ENCODE measurements around the gene CDRT4.
A peak's percentile ranks its signal among the peaks of the same experiment; 100 is the strongest.
"Not testable (repeated sequence)": the region's sequence is repeated elsewhere in the genome, so short reads cannot be mapped to it uniquely, and the experiment has no call there.

CDRT4 gene

DNA sequence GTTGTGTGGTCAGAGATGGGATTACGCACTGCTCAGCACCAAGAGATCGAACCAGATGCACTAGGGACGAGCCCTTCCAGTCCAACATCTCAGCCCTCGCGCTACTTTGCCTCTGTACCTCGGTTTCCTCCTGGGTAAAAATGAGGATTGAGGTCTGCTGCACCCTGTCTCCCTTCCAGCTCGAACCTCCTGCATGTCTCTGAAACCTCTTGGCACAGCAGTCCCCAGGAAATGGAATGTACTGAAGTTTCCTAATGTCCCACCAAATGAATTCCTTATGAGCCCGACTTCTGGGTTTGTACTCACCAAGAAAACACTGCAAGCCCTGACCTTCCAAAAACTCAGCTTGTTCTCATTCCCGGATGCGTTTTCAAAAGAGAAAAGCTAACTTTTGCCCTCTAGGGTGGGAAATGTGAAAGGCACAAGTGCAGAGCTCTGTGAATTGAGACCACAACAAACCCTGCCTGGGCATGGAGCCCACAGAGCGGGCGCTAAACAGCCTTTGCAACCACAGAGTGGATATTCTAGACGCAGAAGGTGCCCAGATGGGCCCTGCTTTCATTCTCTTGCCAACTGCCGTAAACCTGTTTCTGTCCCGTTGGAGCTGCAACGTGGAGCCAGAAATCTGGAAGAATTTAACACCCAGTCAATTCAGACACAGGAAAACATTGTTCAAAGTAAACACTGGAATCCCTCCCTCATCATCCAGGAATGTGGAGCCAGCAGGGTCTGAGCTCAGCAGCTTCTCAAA is 10.3 kb downstream of the CDRT4 start:
- peak; percentile 83 for DNase-seq (ENCODE audit: low spot score)

DNA sequence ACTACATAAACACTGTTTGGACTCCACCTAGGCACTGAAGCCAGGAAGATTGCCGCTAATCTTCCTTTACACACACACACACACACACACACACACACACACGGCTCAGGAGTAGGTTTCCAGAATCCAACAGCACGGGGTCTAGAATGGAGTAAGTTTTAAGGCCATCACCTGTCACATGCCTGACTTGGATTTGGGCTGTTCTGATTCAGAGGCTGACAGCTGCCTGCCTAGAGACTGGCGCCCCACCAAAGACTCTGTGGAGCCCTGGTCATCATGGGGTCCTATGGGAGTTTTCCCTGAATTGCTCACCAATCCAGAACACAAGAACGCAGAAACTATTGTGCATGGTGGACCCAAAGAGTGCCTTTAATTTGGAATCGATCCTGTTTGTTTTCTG is 10.9 kb downstream of the CDRT4 start:
- DNase-seq (ENCODE audit: low spot score): peak; percentile 40

DNA sequence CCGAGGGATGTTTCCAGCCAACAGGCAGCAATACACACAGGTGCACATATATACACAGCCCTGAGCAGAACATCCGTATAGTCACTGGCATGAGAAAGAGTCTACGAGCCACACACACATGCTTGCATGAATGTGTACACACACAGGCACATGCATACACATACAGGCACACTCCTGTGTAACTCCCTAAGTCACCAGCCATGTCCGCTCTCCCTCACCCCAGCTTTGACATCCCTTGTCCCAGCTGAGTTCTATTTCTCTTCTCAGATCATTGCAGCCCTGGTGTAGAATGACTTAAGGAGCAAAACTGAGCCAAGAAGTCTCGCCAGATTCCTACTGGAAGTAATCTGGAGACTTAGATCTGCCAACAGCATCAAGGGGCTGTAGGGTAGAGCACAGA is 13.1 kb downstream of the CDRT4 start:
- DNase-seq (ENCODE audit: low spot score): no peak

DNA sequence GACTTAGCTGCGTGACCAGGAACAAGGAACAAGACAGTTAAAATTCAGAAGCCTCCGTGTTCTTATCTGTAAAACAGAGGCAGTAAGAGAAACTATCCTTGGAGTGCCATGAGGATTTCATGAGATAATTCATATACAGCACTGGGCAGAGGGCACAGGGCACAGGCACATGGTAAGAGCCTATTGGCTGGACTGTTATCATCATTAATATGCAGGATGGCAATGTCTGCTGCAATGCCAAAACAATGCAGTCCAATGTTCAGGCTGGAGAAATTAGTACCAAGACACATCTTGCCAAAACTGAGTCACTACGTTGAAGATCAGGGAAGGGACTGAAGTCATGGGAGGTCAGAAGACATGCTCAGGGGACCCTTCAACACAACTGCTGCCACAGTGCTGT is 13.6 kb downstream of the CDRT4 start:
- DNase-seq (ENCODE audit: low spot score): no peak

DNA sequence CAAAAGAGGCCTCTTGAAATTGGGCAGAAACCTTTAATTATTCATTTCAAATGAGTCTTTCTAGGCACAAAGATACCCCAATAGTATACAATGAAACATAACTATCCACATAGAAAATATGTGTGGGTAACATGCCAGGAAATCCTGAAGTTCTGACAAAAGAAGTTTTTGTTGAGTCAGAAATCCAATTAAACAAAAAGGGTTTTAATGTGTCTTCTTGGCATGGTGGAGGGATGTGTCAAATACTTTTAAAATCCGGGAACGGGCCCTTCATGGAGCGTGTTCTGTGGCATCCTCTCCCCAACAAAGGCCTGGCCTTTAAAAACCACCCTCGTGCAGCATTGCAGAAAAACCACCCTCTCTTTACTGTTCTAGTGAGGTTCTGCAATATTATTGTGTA is 14.2 kb downstream of the CDRT4 start:
- peak; percentile 32 for DNase-seq (ENCODE audit: low spot score)

DNA sequence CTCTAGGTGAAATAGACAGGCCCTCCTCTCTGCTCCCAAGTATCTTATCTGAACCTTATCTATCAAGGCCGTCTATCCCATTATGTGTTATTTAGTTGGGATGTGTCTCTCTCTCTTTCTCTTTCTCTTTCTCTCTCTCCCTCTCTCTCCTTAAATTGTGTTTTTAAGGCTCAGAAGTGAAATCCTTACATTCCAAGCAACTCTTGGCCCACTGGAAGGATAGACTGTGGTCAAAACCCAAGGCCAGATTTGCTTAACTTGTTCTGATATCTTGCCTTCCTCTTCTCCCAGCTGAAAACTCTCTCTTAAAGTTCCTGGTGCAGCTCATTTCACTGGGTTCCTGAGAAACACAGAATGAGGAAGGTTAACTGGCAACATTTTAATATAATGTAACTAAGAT is 14.7 kb downstream of the CDRT4 start:
- DNase-seq (ENCODE audit: low spot score): no peak

DNA sequence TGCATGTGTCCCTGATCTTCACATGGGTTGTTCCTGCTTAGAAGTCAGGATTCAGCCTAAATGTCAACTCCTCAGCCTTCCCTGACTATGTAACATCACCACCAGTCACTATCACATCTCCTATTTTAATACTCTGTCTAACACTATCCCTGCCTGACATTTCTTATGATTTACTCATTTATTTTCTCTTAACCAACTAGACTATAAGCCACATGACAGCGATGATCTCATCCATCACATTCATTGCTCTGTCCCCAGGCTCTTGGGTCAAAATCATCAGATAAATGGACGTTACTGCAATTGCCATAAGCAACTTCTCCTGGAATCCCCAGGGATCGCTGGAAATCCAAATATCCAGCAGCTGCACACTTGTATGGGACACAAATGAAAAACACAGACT is 15.7 kb downstream of the CDRT4 start:
- DNase-seq (ENCODE audit: low spot score): no peak

DNA sequence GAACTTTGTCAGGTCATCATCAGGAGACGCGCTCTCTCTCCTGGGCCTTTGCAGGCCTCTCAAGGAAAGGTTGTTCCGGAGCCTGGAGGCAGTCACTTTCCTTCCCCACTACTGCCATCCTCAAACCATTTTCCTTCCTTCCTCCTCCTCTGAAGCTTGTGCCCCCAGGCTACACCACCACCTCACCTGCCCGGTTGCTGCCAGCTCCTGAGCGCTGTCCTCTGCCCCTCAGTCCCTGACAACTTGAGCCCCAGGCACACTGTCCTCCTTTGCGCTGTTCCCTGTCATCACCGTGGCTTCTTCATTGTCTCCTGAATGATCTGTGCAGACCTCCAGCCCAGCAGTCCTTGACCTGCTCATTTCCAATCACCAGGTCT is 18.9 kb downstream of the CDRT4 start:
- no peak for DNase-seq (ENCODE audit: low spot score)

DNA sequence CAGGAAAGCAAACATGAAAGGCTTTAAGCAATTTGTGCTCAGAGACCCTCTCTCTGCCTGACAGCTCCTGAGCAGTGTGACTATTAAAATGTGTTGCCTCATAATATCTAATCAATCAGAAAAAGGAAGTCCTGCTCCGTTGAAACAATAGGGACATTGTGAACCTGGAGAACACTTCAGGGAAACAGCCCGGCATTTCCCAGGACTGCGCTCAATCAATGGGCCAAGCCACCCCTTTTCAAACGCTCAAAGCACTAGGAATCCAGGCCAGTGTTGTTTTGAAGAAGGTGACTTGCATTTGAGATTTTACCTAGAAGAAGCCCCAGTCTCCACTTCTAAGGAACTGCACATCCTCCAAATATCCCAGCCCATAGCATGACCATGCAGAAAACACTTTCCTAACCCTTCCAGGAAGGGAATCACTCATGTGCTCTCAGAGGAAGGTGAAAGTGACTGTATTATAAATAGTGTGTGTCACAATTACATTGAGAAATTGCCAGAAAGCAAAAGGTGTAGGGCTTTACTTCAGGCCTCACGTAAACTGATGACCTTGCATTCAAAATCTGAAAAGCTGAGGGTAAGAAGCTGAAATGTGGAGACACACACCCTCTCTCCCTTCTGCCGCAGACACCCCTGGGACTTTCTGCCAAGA is 19.4 kb downstream of the CDRT4 start:
- no peak for DNase-seq (ENCODE audit: low spot score)

DNA sequence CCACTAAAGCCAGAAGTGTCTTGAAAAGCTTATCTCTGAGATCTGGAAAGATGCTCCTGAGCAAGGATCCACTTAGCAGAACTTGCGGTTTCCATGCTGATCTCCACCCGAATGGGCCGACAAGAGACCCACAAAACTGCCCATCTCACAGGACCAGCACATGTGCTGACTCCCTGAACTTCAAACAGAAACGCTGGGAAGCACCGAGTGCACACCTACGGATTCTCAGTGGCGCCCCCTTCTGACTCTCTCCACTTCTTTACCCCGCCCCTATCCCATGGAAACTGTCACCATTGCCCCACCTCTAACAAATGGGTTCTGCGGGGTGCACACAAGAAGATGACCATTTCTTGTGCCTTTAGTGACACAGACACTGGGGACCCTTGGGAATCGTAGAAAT is 21.4 kb downstream of the CDRT4 start:
- DNase-seq (ENCODE audit: low spot score): no peak

DNA sequence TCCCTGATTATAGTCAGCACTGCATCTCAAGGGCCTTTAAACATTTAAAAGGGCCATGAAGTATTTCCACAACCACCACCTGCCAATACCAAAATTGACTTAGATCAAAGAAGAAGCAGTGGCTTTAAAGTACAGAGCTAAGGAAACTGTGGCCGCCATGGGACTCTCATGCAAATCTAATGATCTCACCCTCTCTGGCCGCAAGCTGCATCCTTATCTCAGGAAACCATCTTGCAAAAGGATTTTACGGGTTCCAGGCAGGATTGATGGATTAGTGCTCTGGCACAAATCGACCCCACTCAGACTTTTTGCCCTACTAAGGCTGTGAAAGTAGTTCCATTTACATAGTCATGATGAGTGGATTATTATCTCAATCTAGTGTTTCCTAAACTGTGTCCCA is 22.6 kb downstream of the CDRT4 start:
- DNase-seq (ENCODE audit: low spot score): no peak

DNA sequence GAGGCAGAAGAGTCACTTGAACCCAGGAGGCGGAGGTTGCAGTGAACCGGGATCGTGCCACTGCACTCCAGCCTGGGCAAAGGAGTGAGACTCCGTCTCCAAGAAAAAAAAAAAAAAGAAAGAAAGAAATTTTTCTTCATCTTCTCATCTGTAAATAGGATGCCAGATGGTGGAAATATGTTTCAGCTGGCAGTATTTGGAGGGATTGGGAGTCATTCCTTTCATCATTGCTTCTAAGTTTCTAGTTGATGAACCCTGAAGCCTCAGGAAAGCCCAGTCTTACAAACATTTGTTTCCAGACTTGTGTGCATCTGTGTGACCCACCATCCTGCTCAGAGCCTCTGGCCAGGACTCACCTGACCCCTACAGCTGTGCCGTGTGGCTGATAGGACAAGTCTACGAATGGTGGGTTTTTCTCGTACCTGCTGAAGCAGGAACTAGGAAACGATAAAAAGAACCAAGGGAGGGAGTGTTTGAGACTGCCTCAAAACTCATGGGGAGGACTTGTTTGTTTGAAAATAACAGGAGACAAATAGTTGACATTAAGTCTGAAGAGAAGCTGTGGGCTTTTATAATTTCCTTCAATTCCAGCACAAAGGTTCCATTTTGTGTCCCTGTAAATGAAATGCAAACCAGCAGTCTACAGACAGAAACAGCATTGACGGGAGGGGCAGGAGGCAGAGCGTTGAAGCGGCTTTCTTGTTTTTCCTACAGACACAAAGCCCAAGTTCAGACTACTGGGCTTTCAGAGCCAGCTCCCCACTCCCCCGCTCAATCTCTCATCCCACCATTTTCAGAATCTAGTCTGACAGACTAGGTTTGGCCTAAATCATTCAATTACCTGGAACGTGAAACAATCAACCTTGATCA is 24.9 kb downstream of the CDRT4 start:
- DNase-seq (ENCODE audit: low spot score): no peak

DNA sequence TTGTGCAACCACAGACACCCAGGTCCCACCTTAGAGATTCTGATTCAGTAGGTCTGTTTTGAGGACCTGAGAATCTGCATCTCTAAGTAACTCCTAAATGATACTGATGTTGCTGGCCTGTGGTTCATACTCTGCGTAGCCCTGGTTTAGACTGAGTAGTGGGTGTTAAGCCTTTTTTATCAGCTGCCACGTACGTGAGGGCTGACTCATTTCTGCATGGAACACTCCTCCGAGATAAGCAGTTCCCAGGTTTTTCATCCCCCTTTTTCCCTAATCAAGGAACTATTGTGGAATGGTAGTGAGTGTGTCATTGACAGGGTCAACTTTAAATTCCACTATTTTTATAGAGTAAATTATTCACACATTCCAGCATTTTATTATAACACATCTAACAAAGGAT is 26.1 kb downstream of the CDRT4 start:
- DNase-seq (ENCODE audit: low spot score): no peak

DNA sequence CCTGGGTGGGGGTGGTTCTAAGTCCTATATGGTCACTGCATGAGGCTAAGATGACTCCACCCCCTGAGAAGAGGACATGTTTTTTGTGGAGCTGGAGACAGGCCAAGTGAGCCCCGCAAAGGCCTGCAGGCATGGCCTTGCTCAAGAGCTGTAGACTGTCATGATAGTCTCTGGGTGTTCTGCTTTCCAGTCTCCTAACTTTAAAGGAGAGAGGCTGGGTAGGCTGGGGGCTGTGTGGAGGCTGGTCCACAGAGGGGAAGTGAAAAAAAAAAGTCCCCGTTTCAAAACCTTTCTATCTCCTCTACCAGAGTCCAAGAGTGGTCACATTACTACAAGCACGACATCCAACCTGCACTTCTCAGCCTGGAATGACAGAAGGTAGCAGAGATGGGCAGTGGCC is 27.1 kb downstream of the CDRT4 start:
- no peak for DNase-seq (ENCODE audit: low spot score)

DNA sequence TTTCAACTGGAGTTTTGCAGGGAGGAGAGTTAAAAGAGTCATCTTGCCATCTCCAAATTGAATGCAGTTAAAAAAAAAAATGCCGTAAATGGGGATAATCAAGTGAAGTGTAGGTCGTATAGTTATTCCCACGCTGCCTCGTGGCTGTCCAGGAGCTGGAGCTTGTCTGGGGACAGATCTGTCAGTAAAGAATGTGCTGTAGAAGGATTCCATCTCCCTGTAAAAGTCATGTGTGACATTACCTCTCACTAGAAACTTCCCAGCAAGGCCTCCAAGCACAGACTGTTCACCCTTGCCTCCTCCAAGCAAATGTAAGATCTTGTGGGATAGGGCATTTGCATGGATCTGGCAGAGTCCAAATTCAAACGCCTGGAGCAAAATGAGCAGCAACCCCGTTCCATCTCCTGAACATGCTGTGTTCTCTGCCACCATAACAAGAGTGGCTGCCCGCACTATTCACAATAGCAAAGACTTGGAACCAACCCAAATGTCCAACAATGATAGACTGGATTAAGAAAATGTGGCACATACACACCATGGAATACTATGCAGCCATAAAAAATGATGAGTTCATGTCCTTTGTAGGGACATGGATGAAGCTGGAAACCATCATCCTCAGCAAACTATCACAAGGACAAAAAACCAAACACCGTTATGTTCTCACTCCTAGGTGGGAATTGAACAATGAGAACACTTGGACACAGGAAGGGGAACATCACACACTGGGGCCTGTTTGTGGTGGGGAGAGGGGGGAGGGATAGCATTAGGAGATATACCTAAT is 28.0 kb downstream of the CDRT4 start:
- DNase-seq (ENCODE audit: low spot score): not testable (repeated sequence)

DNA sequence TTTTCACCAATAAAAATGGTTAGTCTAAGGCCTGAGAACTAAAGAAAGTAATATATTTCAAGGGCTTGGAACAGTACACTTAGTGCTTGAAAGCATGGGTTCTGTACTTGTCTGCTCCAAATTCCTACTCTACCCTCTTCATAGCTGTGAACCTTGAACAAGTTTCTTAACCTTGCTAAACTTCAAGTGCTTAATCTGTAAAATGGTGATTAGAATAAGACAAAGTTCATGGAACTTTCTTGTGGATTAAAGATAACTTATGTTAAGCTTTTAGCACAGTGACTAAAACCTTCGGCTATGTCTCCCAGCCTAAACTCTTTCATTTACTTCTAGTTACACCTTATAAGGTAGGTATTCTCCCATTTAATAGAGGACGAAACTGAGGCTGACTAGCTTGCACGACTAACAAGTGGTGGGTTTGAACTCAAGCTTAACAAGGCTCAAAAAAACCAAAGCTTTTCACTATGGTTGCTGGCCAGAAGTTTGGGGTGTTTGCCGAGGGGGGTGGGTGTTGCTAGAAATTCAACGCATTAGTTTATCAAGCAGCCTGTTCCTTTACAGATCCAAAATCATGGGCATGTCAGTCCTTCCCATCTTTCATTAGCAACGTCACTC is 28.8 kb downstream of the CDRT4 start:
- DNase-seq (ENCODE audit: low spot score): no peak

DNA sequence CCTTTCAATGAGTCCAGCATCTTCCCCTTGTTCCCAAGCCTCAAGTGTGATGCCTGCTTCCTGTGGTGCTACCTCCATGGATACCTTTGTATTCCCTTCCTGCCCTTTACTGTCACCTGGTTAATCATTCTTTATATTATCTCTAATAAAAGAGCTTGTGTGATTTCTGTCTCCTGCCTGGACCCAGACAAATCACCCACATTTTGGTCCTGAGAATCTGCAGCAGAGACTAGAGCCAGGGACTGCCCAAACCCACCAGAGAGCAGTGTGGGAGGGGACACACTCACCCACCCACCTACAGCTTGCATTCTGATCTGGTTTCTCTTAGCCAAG is 30.2 kb downstream of the CDRT4 start:
- DNase-seq (ENCODE audit: low spot score): no peak

DNA sequence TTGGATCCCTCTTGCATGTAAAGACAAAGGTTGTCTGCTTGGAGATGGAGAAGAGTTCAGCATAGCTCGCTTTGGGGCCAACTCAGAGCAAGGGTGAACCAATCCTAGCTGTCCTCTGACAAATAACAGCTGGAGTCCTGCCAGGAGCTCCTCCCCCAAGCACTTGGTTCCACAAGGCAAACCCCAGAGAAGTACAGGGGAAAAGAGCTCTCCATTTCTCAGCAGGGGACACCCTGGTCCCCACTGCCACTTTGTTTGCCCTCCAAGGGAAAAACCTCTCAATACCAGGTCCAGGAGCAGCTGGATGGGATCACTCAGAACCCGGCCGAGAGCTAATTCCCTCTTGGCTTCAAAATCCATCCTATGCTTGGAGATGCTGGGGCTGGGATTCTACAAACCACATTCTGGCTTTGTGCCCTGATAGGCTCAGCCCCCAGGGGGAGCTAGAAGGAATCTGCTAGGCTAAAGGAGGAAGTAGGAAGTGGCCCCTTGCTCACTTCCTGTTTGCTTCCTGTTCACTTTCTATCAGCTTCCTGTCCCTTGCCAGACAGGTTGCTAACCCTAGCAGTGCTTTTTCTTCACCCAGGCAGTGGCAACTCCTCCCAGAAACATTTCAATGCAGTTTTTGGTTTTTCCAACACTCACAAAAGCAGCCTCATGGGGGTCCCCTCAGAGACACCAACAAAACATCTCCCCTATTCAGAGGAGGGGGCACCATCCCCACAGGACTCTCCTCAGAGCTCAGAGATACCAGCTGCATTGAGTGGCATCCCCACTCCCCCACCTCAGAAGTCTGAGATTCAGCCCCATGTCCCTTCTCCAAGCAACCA is 30.7 kb downstream of the CDRT4 start:
- DNase-seq (ENCODE audit: low spot score): peak; percentile 40

DNA sequence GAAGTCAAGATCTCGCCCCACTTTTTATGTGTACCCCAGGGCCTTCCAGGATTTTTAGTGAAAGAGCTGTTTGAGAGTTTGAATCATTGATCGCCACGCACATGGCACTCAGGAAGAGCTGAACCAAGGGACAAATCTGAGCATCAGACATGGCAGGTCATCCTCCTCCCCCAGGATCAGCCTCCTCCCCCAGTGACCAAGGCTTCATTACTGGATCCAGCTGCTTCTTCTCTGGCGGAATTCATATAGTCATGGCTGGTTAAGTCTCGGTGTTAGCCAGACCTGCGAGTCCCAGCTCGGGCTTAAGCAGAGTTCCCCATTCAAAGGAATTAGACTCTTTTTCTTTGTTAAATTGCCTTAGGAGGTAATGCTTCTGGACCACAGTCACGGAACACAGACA is 32.5 kb downstream of the CDRT4 start:
- no peak for DNase-seq (ENCODE audit: low spot score)

DNA sequence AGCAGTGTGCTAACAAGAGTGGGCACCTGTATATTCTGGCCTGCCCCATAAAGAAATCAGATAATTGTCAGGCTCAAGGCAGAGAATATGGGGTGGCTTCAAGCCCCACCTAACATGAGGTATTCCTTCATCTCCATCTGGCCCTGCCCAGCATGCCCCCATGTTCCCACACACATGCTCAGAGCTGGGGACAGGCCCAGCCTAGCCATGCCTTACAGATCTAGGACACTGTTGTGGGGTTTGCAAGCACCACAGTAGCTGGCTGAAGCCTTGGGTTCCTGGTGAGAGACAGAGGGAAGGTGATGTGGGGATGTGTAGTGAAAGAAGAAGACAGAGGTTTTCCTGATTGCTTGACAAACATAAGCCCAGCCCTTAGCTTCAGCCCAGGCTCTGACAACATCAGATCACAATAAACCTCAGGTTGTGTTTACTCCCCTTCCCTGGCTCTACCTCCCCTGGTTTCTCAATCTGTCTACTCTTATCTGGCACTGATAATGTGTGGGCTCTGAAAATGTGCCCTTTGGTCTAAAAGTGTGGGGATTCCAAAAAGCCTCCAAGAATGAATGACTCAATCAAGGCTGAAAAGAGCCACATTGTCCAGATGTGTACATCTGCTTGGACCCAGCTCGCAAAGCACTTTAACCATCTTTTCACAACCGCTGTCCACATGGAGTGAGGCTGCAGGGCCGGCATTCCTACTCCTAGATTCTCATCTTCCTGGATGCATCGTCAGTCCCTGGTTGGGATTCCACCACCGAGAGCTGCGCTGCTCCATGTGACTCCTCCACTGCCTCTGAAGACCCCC is 34.4 kb downstream of the CDRT4 start:
- peak; percentile 61 for DNase-seq (ENCODE audit: low spot score)
